Nephron progenitor cell (in vitro differentiated cells): ENCODE measurements around the gene CD48.

Experiments
- DNase-seq: peaks from one replicate; pipeline ENCODE4 v3.0.0; 2021
- H3K27ac Mint-ChIP-seq: 2 replicates; pipeline ENCODE4 v1.8.0; 2021; ENCODE audit warnings: mild to moderate bottlenecking, moderate library complexity, mixed read lengths
- H3K27me3 Mint-ChIP-seq: 2 replicates; pipeline ENCODE4 v1.8.0; 2021; ENCODE audit warnings: mild to moderate bottlenecking, low read depth, mixed read lengths; ENCODE audit not compliant: poor library complexity
- H3K36me3 Mint-ChIP-seq: 2 replicates; pipeline ENCODE4 v1.8.0; 2021; ENCODE audit warnings: low read depth, mixed read lengths
- H3K4me1 Mint-ChIP-seq: 2 replicates; pipeline ENCODE4 v1.8.0; 2021; ENCODE audit warnings: mixed read lengths
- H3K4me3 Mint-ChIP-seq: 2 replicates; pipeline ENCODE4 v1.8.0; 2021; ENCODE audit warnings: mild to moderate bottlenecking, moderate library complexity, mixed read lengths
- H3K9me3 Mint-ChIP-seq: 2 replicates; pipeline ENCODE4 v1.8.0; 2021; ENCODE audit warnings: mild to moderate bottlenecking, moderate library complexity, mixed read lengths
- TF ChIP-seq, protein P1 (sequence below): fragments of 200-600 bp; sonication (generic); IDR thresholded peaks from 2 replicates; pipeline ENCODE4 v1.5.0; 2021; ENCODE audit warnings: antibody characterized with exemption

CD48 gene

DNA sequence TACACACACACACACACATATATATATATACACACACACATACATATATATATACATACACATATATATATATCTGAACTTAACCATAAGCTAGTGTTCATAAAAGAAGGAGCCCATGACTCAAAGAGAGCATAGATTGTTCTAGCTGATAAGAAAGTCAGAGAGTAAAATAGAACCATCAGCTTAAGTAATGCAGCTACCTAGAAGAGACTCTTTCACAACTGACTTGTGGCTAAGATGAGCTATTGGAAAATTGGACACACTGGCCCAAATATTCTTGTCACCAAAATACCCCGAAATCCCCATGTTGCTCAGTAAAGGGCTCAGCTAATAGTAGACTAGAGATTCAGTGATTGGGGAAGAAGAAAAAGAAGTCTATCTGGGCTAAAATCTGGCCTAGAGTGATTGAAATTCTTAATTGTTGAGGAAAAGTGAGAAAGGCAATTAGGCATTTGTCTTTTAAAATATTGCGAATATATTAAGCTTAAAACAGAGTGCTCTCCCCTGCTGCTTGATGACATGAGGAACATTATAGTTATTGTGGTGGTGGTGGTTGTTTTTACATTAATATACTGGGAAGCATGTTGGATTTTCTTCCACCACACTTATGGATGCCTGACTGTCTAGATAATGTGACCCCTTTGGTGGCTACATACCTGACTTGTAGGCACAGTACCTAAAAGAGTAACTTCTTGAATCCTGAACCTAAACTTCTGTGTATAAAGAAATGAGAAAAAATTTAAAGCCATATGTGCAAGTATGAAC lies 71.1 kb downstream of the CD48 start:
- TF ChIP-seq, protein P1, sequence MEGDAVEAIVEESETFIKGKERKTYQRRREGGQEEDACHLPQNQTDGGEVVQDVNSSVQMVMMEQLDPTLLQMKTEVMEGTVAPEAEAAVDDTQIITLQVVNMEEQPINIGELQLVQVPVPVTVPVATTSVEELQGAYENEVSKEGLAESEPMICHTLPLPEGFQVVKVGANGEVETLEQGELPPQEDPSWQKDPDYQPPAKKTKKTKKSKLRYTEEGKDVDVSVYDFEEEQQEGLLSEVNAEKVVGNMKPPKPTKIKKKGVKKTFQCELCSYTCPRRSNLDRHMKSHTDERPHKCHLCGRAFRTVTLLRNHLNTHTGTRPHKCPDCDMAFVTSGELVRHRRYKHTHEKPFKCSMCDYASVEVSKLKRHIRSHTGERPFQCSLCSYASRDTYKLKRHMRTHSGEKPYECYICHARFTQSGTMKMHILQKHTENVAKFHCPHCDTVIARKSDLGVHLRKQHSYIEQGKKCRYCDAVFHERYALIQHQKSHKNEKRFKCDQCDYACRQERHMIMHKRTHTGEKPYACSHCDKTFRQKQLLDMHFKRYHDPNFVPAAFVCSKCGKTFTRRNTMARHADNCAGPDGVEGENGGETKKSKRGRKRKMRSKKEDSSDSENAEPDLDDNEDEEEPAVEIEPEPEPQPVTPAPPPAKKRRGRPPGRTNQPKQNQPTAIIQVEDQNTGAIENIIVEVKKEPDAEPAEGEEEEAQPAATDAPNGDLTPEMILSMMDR: no peak
- no peaks in the 10 kb centered on the region for H3K9me3 Mint-ChIP-seq
- H3K27me3 Mint-ChIP-seq: peaks cover 12% of the 10 kb centered on the region
- H3K4me1 Mint-ChIP-seq: peaks cover 14% of the 10 kb centered on the region
- H3K36me3 Mint-ChIP-seq: no peaks in the 10 kb centered on the region
- no peak overlapping the region for H3K27ac Mint-ChIP-seq
- no peak for DNase-seq
- no peak overlapping the region for H3K4me3 Mint-ChIP-seq

DNA sequence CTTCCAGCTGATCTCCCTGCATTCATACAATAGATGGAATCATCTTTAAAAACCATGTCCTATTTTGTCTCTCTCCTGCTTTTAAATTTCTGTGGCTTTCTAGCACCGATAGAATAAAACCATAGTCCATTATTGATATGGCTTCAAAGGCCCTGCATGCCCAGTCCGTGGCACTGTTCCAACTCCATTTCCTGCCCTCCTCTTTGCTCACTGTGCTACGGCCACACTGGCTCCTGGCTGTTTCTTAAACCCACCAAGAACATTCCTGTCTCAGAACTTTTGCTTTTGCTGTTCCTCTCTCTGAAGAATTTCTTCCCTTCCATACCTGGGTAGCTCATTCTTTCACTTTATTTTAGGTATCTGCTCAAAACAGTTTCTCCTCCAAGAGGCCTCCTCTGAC lies 72.0 kb downstream of the CD48 start:
- Mint-ChIP-seq H3K9me3 (no peaks in the 10 kb centered on the region), H3K27me3 (peaks cover 10% of the 10 kb centered on the region), H3K4me3 (no peak overlapping the region), H3K4me1 (peaks cover 19% of the 10 kb centered on the region), H3K27ac (no peak overlapping the region), H3K36me3 (no peaks in the 10 kb centered on the region)
- no peak for DNase-seq
- TF ChIP-seq, protein P1: no peak

DNA sequence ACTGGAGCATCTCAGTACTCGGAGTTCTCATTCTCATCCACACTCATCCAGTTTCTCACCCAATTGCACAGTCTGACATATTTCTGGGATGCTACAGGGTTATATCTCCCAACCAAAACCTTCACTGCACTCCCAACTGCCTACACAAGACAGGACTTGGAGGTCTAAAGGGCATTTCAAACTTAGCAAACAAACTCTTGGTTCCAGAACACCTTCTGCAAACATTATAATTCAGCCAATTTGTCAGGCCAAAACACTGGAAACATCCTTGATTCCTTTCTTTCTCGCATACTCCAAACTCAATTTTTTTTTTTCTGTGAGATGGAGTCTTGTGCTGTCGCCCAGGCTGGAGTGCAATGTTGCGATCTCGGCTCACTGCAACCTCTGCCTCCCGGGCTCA lies 72.7 kb downstream of the CD48 start:
- Mint-ChIP-seq H3K27ac (no peak overlapping the region), H3K4me3 (no peak overlapping the region), H3K9me3 (no peaks in the 10 kb centered on the region), H3K36me3 (no peaks in the 10 kb centered on the region), H3K4me1 (peaks cover 26% of the 10 kb centered on the region), H3K27me3 (peaks cover 3% of the 10 kb centered on the region)
- no peak for DNase-seq
- TF ChIP-seq, protein P1: no peak

DNA sequence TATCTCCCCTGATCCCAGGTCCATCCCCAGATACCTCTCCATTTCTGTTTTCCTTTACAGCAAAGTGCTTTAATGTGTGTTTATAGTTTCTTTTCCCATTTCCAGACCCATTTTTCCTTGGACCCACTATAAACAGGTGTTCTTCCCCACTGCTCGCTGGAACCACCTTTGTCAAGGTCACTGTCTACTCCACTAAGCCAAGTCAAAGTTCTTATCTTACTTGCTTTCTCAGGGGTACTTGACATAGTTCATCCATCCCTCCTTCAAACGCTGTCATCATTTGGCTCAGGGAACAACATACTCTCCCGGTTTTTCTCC lies 73.1 kb downstream of the CD48 start:
- no peaks in the 10 kb centered on the region for H3K9me3 Mint-ChIP-seq
- H3K27me3 Mint-ChIP-seq: peaks cover 5% of the 10 kb centered on the region
- DNase-seq: no peak
- H3K4me3 Mint-ChIP-seq: no peak overlapping the region
- peaks cover 28% of the 10 kb centered on the region for H3K4me1 Mint-ChIP-seq
- no peak overlapping the region for H3K27ac Mint-ChIP-seq
- TF ChIP-seq, protein P1: no peak
- no peaks in the 10 kb centered on the region for H3K36me3 Mint-ChIP-seq

DNA sequence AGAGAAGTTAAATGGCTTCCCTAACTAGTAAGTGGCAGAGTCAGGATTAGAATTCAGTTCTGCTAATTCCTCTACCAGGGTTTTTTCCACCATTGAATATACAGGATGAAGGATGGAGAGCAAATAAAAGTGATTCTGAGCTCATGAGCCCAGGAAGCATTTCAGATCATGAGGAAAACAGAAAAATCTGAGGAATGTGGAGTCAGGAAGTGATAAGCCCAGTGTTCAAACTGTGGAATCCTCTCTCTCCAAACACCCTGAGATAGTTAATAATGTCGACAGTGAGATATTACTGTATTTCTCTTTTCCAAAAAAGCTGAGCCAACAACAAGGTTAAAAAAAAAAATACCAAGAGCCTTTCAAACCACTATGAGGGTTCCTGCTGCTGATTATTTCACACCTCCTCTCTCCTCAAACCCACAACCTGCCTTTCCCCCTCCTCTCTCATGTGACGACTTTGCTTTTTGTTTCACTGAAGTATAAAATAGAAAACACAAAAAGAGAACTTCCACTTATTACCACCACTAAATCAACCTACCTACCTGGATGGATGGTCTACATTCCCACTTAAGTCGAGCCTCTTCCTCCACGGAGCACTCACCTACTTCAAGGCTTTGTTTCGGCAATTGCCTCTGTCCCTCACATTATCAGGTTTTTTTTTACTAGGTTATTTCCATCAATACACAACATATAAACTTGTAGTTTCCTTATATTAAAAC lies 73.6 kb downstream of the CD48 start:
- Mint-ChIP-seq H3K9me3 (no peaks in the 10 kb centered on the region), H3K27me3 (peaks cover 5% of the 10 kb centered on the region), H3K4me3 (no peak overlapping the region), H3K4me1 (peaks cover 28% of the 10 kb centered on the region), H3K27ac (no peak overlapping the region), H3K36me3 (no peaks in the 10 kb centered on the region)
- DNase-seq: no peak
- TF ChIP-seq, protein P1: no peak

DNA sequence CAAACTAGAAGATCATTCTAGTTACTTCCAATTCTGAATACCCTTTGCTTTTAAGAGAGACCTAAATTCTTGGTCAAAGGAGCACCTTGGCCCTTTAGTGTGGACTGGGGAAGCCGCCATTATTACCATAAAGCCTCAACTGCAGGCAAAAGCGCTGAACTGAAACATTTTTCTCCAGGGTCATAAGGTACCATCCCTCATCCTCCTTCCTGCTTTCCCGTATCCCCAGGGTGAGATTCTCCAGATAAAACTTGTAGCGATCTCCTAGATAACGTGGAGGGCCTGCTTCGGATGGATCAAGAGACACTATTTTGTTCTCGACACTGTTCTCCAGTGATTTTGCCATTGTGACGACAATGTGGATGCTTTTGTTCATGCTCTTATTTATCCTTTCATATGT lies 74.6 kb downstream of the CD48 start:
- TF ChIP-seq, protein P1: no peak
- no peak for DNase-seq
- Mint-ChIP-seq H3K27ac (no peak overlapping the region), H3K4me3 (no peak overlapping the region), H3K9me3 (no peaks in the 10 kb centered on the region), H3K27me3 (peaks cover 5% of the 10 kb centered on the region), H3K36me3 (no peaks in the 10 kb centered on the region), H3K4me1 (peaks cover 28% of the 10 kb centered on the region)
